Calu3 (cell line): ENCODE measurements around the gene TMEM63B. TPM values are rescaled to one million over a fixed set of nuclear protein-coding genes. Genes with fewer than 3 reads are reported as not detected.

Source experiments
- BruUV-seq: library from RNA; stranded (reverse); fragments of 400-500 nt; replicated peaks from 2 replicates; lab custom pipeline; 2021; lab: Mats Ljungman, UMichigan
- CTCF ChIA-PET: fragments of 300-600 bp; sonication (Branson Sonifier 250); formaldehyde crosslinking; loops from one replicate; lab custom pipeline; 2022; ENCODE audit warnings: antibody characterized with exemption; lab: Charles Lee
- DNase-seq: peaks from one replicate; pipeline ENCODE4 v3.0.0; 2022
- H3K27ac Mint-ChIP-seq: one replicate; pipeline ENCODE4 v1.8.0; 2022; ENCODE audit warnings: mixed read lengths; ENCODE audit not compliant: unreplicated experiment
- H3K27me3 Mint-ChIP-seq: one replicate; pipeline ENCODE4 v1.8.0; 2022; ENCODE audit warnings: mixed read lengths; ENCODE audit not compliant: unreplicated experiment
- H3K36me3 Mint-ChIP-seq: one replicate; pipeline ENCODE4 v1.8.0; 2022; ENCODE audit warnings: mild to moderate bottlenecking, moderate library complexity, mixed read lengths; ENCODE audit not compliant: insufficient read depth, unreplicated experiment
- H3K4me1 Mint-ChIP-seq: one replicate; pipeline ENCODE4 v1.8.0; 2022; ENCODE audit warnings: mild to moderate bottlenecking, low read depth, mixed read lengths; ENCODE audit not compliant: unreplicated experiment
- H3K4me3 Mint-ChIP-seq: one replicate; pipeline ENCODE4 v1.8.0; 2022; ENCODE audit warnings: mild to moderate bottlenecking, low read depth, moderate library complexity, mixed read lengths; ENCODE audit not compliant: unreplicated experiment
- H3K9me3 Mint-ChIP-seq: one replicate; pipeline ENCODE4 v1.8.0; 2022; ENCODE audit warnings: low read depth, mixed read lengths; ENCODE audit not compliant: unreplicated experiment
- CTCF ChIP-seq: fragments of 200-600 bp; IDR thresholded peaks from one replicate; pipeline ENCODE4 v1.8.0; 2022; ENCODE audit warnings: antibody characterized with exemption; ENCODE audit not compliant: unreplicated experiment
- intact Hi-C: fragments of 100-400 bp; cut with micrococcal nuclease; formaldehyde crosslinking; loops from one replicate; pipeline ENCODE4 v1.10.0; 2022; ENCODE audit not compliant: unreplicated experiment
- total RNA-seq: library from RNA; stranded (reverse); gene quantifications from 2 replicates; pipeline ENCODE4 v1.2.3, GENCODE V29; 2022

Gene TMEM63B
- total RNA-seq, 1 experiment from 2014 or later = 84.2 TPM

DNA sequence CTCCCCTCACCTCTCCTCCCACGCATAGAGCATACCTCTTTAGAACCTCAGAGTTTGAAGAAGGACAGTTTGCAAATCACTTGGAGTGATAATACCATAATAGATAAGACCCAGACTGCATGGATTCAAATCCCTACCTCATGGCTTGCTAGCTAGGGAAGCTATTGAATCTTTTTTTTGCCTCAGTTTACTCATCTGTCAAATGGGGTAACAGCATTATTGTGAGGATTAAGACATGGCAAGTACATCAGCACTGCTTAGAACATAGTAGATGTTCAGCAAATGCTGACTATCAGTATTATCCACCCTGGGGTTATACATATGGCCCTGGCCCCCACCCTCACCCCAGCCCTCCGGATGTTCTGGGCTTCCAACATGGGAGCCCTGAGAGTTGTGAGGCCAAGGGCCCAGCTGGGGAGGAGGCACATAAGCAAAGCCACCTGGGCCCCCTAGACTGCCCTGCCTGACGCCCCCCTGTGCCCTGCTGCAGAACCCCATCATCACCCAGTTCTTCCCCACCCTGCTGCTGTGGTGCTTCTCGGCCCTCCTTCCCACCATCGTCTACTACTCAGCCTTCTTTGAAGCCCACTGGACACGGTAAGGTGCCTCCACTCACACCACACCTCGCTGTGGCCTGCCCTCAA is 22.1 kb downstream of the TMEM63B start:
- no peak overlapping the region for H3K4me3 Mint-ChIP-seq
- TF ChIP-seq CTCF = no peak
- intact Hi-C loops = no loop called here
- H3K27ac Mint-ChIP-seq = no peak overlapping the region
- CTCF ChIA-PET = interaction anchor here (0.6 to 0.7 kb wide), 2 partner anchors 119 to 891 kb away, joined by 3 to 5 read pairs; no protein-coding TSS in a partner anchor
- DNase-seq = no peak
- peaks cover 6% of the 10 kb centered on the region for H3K4me1 Mint-ChIP-seq
- peaks cover 10% of the 10 kb centered on the region for H3K36me3 Mint-ChIP-seq
- no peaks in the 10 kb centered on the region for H3K9me3 Mint-ChIP-seq
- no peaks in the 10 kb centered on the region for H3K27me3 Mint-ChIP-seq
- no TSS peak for BruUV-seq

DNA sequence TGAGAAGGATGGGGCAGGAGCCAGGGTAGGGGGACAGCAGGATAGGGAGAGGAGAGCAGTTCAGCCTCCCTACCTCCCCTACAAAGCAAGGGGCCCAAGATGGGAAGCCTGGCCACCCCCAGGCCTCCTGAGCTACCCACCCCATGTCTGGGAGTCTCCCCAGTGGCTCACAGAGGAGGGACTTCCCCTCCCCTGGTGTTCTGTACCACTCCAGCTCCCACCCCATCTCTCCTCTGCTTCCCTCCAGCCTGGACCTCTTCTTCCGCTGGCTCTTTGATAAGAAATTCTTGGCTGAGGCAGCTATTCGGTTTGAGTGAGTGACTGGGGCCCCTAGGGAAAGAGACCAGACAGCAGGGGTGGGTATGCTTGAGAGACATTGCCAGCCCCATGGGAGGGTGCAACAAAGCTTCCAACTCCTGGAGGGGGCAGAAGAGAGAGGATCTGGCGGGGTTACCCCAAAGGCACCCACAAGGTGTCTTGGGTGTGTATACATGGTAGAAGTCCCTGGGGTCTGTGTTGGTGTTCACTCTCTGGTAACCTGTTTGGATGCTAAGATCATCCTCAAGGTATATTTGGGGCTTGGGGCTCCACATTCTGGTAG is 23.1 kb downstream of the TMEM63B start:
- no TSS peak for BruUV-seq
- no peak for DNase-seq
- Mint-ChIP-seq H3K36me3 (peaks cover 16% of the 10 kb centered on the region), H3K27ac (no peak overlapping the region), H3K4me3 (no peak overlapping the region), H3K4me1 (peaks cover 6% of the 10 kb centered on the region), H3K9me3 (no peaks in the 10 kb centered on the region), H3K27me3 (no peaks in the 10 kb centered on the region)
- TF ChIP-seq CTCF = no peak
- CTCF ChIA-PET = interaction anchor here (0.5 to 1.5 kb wide), 3 partner anchors 20 to 892 kb away, joined by 3 read pairs; no protein-coding TSS in a partner anchor
- intact Hi-C loops = no loop called here

DNA sequence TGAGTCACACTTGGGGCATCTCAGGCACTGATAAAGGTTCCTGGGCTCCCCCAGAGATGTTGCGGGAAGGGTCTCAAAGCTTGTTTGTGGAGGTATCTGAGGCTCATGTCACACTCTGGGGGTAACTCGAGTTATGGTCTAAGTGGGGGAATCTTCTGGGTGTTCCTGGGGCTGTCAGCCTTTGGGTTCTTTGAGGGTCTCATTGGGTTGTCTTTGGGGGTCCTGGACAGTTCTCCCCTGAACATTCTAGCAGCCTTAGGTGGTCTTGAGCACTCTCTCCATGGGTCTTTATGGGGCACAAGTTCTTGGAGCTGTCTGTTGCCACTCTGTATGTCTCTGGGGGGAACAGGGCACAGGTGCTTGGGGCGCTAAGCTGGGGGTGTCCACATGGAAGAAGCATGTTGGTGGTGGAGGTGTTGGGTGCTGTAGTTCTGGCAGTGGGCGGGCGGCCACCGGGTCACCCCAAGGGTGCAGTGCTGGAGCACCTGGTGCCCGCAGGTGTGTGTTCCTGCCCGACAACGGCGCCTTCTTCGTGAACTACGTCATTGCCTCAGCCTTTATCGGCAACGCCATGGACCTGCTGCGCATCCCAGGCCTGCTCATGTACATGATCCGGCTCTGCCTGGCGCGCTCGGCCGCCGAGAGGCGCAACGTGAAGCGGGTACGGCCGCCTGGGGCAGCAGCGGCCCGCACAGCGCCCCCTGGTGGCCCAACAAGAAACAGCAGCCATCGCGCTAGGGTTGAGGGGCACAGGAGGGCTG is 24.2 kb downstream of the TMEM63B start:
- Mint-ChIP-seq H3K4me3 (no peak overlapping the region), H3K4me1 (peaks cover 6% of the 10 kb centered on the region), H3K27ac (no peak overlapping the region), H3K36me3 (peaks cover 21% of the 10 kb centered on the region), H3K9me3 (no peaks in the 10 kb centered on the region), H3K27me3 (no peaks in the 10 kb centered on the region)
- peak; percentile 92 for DNase-seq
- no TSS peak for BruUV-seq
- peak; percentile 100 for TF ChIP-seq CTCF
- CTCF ChIA-PET = interaction anchor here (0.5 to 1.5 kb wide), 3 partner anchors 55 to 89 kb away, joined by 3 to 7 read pairs (median 3); no protein-coding TSS in a partner anchor
- intact Hi-C loops = loop anchor here (1.0 kb wide), 1 partner anchor 55 kb away; no protein-coding TSS in a partner anchor

GRCh38 chr6:44152109-44152461 is 24.7 kb downstream of the TMEM63B start:
- H3K27ac Mint-ChIP-seq = no peak overlapping the region
- H3K9me3 Mint-ChIP-seq = no peaks in the 10 kb centered on the region
- TF ChIP-seq CTCF = no peak
- no peak overlapping the region for H3K4me3 Mint-ChIP-seq
- no peak for DNase-seq
- CTCF ChIA-PET = interaction anchor here (0.8 to 1.5 kb wide), 2 partner anchors 55 to 56 kb away, joined by 3 read pairs; no protein-coding TSS in a partner anchor
- H3K36me3 Mint-ChIP-seq = peaks cover 26% of the 10 kb centered on the region
- BruUV-seq = no TSS peak
- intact Hi-C loops = no loop called here
- no peaks in the 10 kb centered on the region for H3K27me3 Mint-ChIP-seq
- peaks cover 6% of the 10 kb centered on the region for H3K4me1 Mint-ChIP-seq
